Hematopoietic multipotent progenitor cell treated with erythropoietin and hydrocortisone succinate and interleukin-3 and kit ligand, for 8 days (in vitro differentiated cells): ENCODE data around the gene GPC5.

ENCODE experiments used
- DNase-seq: peaks from one replicate; pipeline ENCODE4 v3.0.0-alpha.2; 2015

The GPC5 gene

GRCh38 chr13:92312823-92313222, 914.4 kb downstream of the GPC5 start:
- no peak for DNase-seq

GRCh38 chr13:92313382-92313781, 915.0 kb downstream of the GPC5 start:
- no peak for DNase-seq

GRCh38 chr13:92315265-92315664, 916.8 kb downstream of the GPC5 start:
- DNase-seq = no peak

GRCh38 chr13:92316030-92316429, 917.6 kb downstream of the GPC5 start:
- DNase-seq = no peak

- no peak for DNase-seq
Measured at GRCh38 chr13:92317066-92317465, 918.6 kb downstream of the GPC5 start.

- DNase-seq = no peak
Measured at GRCh38 chr13:92320323-92320722, 921.9 kb downstream of the GPC5 start.

GRCh38 chr13:92321174-92321573, 922.8 kb downstream of the GPC5 start:
- no peak for DNase-seq

GRCh38 chr13:92345627-92346026, 947.2 kb downstream of the GPC5 start:
- no peak for DNase-seq

- no peak for DNase-seq
Measured at GRCh38 chr13:92346046-92346445, 947.6 kb downstream of the GPC5 start.

GRCh38 chr13:92354583-92354982, 956.2 kb downstream of the GPC5 start:
- no peak for DNase-seq

GRCh38 chr13:92355213-92355612, 956.8 kb downstream of the GPC5 start:
- DNase-seq = no peak

GRCh38 chr13:92362717-92363116, 964.3 kb downstream of the GPC5 start:
- no peak for DNase-seq

GRCh38 chr13:92365904-92366303, 967.5 kb downstream of the GPC5 start:
- DNase-seq = no peak

- no peak for DNase-seq
Measured at GRCh38 chr13:92377396-92377795, 979.0 kb downstream of the GPC5 start.

- DNase-seq = no peak
Measured at GRCh38 chr13:92379371-92379770, 981.0 kb downstream of the GPC5 start.

GRCh38 chr13:92384410-92384809, 986.0 kb downstream of the GPC5 start:
- no peak for DNase-seq

- no peak for DNase-seq
Measured at GRCh38 chr13:92387245-92387644, 988.8 kb downstream of the GPC5 start.

- no peak for DNase-seq
Measured at GRCh38 chr13:92390217-92390616, 991.8 kb downstream of the GPC5 start.

GRCh38 chr13:92403606-92404005, 1005.2 kb downstream of the GPC5 start:
- no peak for DNase-seq

GRCh38 chr13:92407858-92408257, 1009.4 kb downstream of the GPC5 start:
- DNase-seq = no peak

- no peak for DNase-seq
Measured at GRCh38 chr13:92412481-92412880, 1014.1 kb downstream of the GPC5 start.

GRCh38 chr13:92412996-92413395, 1014.6 kb downstream of the GPC5 start:
- no peak for DNase-seq

- DNase-seq = no peak
Measured at GRCh38 chr13:92413452-92413851, 1015.0 kb downstream of the GPC5 start.

- DNase-seq = no peak
Measured at GRCh38 chr13:92414851-92415250, 1016.4 kb downstream of the GPC5 start.

GRCh38 chr13:92415781-92416180, 1017.4 kb downstream of the GPC5 start:
- DNase-seq = no peak

GRCh38 chr13:92418818-92419412, 1020.5 kb downstream of the GPC5 start:
- DNase-seq = no peak
